MCF 10A (cell line): ENCODE data around the gene VAV3. TPM values are rescaled to one million over a fixed set of nuclear protein-coding genes. Genes with fewer than 3 reads are reported as not detected.
"Not testable (repeated sequence)": the region's sequence is repeated elsewhere in the genome, so short reads cannot be mapped to it uniquely, and the experiment has no call there.

Source experiments
- BruUV-seq: library from RNA; stranded (reverse); fragments of 400-500 nt; replicated peaks from 2 replicates; lab custom pipeline; 2021; lab: Mats Ljungman, UMichigan
- CTCF ChIA-PET: fragments of 300-600 bp; sonication (Branson Sonifier 250); formaldehyde crosslinking; extraction: SDS; loops from one replicate; lab custom pipeline; 2021; ENCODE audit warnings: antibody characterized with exemption, inconsistent platforms; lab: Yijun Ruan, JAX
- POLR2A ChIA-PET: fragments of 300-600, 350-650 bp; sonication (Branson Sonifier 250); formaldehyde crosslinking; extraction: SDS; loops from one replicate; lab custom pipeline; 2020; ENCODE audit warnings: antibody characterized with exemption, inconsistent platforms; lab: Yijun Ruan, JAX
- DNase-seq: peaks from one replicate; pipeline ENCODE4 v3.0.0-alpha.2; 2018; ENCODE audit not compliant: unreplicated experiment
- H3K27ac Mint-ChIP-seq: one replicate; pipeline ENCODE4 v1.8.0; 2022; ENCODE audit warnings: mild to moderate bottlenecking, low read depth, mixed read lengths; ENCODE audit not compliant: unreplicated experiment
- H3K27me3 Mint-ChIP-seq: one replicate; pipeline ENCODE4 v1.8.0; 2022; ENCODE audit warnings: mixed read lengths; ENCODE audit not compliant: insufficient read depth, unreplicated experiment
- H3K36me3 Mint-ChIP-seq: one replicate; pipeline ENCODE4 v1.8.0; 2022; ENCODE audit warnings: mild to moderate bottlenecking, moderate library complexity, mixed read lengths; ENCODE audit not compliant: insufficient read depth, unreplicated experiment
- H3K4me1 Mint-ChIP-seq: one replicate; pipeline ENCODE4 v1.8.0; 2022; ENCODE audit warnings: mixed read lengths; ENCODE audit not compliant: insufficient read depth, unreplicated experiment
- H3K4me3 Mint-ChIP-seq: one replicate; pipeline ENCODE4 v1.8.0; 2022; ENCODE audit warnings: mild to moderate bottlenecking, moderate library complexity, mixed read lengths; ENCODE audit not compliant: unreplicated experiment
- H3K9me3 Mint-ChIP-seq: one replicate; pipeline ENCODE4 v1.8.0; 2022; ENCODE audit warnings: mixed read lengths; ENCODE audit not compliant: unreplicated experiment
- CTCF ChIP-seq: fragments of 200-600 bp; IDR thresholded peaks from one replicate; pipeline ENCODE4 v1.8.0; 2022; ENCODE audit warnings: antibody characterized with exemption, mild to moderate bottlenecking; ENCODE audit not compliant: unreplicated experiment
- intact Hi-C: fragments of 100-400 bp; cut with micrococcal nuclease; formaldehyde crosslinking; loops from 2 replicates; pipeline ENCODE4 v1.14.1; 2022
- total RNA-seq: library from RNA; stranded (reverse); gene quantifications from 2 replicates; pipeline ENCODE4 v1.2.3, GENCODE V29; 2022

The VAV3 gene
- total RNA-seq, 1 experiment from 2014 or later: 2.0 TPM

- no peak overlapping the region for H3K4me3 Mint-ChIP-seq
- CTCF ChIA-PET: interaction anchor here (0.6 to 1.2 kb wide), 2 partner anchors 86 to 261 kb away, joined by 3 read pairs; no protein-coding TSS in a partner anchor
These were observed 101.6 kb downstream of the VAV3 start for GRCh38 chr1:107863342-107863741.

GRCh38 chr1:107862064-107862463 is 102.9 kb downstream of the VAV3 start:
- intact Hi-C loops: no loop called here

More at GRCh38 chr1:107863342-107863741, 101.6 kb downstream of the VAV3 start:
- POLR2A ChIA-PET: interaction anchor here (0.5 to 0.7 kb wide), 2 partner anchors 8 to 21 kb away, joined by 3 to 4 read pairs; no protein-coding TSS in a partner anchor
- BruUV-seq: no TSS peak
- intact Hi-C loops: no loop called here
- H3K36me3 Mint-ChIP-seq: no peaks in the 10 kb centered on the region
- DNase-seq: no peak
- H3K27me3 Mint-ChIP-seq: no peaks in the 10 kb centered on the region
- no peaks in the 10 kb centered on the region for H3K4me1 Mint-ChIP-seq
- TF ChIP-seq CTCF: no peak
- no peaks in the 10 kb centered on the region for H3K9me3 Mint-ChIP-seq
- H3K27ac Mint-ChIP-seq: no peak overlapping the region

GRCh38 chr1:107858323-107858722 is 106.7 kb downstream of the VAV3 start:
- ChIA-PET POLR2A (interaction anchor here (0.8 kb wide), 1 partner anchor 20 kb away, joined by 3 read pairs; no protein-coding TSS in a partner anchor), CTCF (no interaction called here)
- H3K4me1 Mint-ChIP-seq: no peaks in the 10 kb centered on the region
- H3K4me3 Mint-ChIP-seq: no peak overlapping the region
- no peak overlapping the region for H3K27ac Mint-ChIP-seq
- TF ChIP-seq CTCF: no peak
- DNase-seq: no peak
- H3K36me3 Mint-ChIP-seq: no peaks in the 10 kb centered on the region
- BruUV-seq: no TSS peak
- H3K9me3 Mint-ChIP-seq: no peaks in the 10 kb centered on the region
- intact Hi-C loops: no loop called here
- no peaks in the 10 kb centered on the region for H3K27me3 Mint-ChIP-seq

More at GRCh38 chr1:107862064-107862463, 102.9 kb downstream of the VAV3 start:
- no peak for DNase-seq
- H3K4me1 Mint-ChIP-seq: no peaks in the 10 kb centered on the region
- ChIA-PET POLR2A (no interaction called here), CTCF (no interaction called here)
- H3K4me3 Mint-ChIP-seq: no peak overlapping the region
- H3K36me3 Mint-ChIP-seq: no peaks in the 10 kb centered on the region
- no peak overlapping the region for H3K27ac Mint-ChIP-seq
- no peak for TF ChIP-seq CTCF
- no TSS peak for BruUV-seq
- H3K9me3 Mint-ChIP-seq: no peaks in the 10 kb centered on the region
- H3K27me3 Mint-ChIP-seq: no peaks in the 10 kb centered on the region

DNA sequence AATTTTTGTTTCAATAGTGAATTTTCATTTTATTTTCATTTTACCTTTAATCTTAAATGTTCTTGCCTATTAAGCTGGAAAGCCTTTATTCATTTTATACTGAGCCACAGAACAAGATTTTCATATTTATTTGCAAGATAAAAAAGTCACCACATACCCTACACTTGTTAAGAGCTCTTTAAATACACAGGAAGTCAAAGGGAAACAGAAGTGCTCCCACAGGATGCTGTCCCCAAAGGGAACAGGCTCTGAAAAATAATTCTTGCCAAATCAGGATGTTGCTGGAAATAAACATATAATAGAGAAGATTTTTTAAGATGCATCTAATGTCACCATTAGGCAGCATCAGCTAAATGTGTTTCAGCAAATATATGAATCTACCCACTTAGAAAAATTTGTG is 113.6 kb downstream of the VAV3 start:
- ChIA-PET CTCF (interaction anchor here (0.7 to 0.8 kb wide), 2 partner anchors 22 to 149 kb away, joined by 3 read pairs; no protein-coding TSS in a partner anchor), POLR2A (no interaction called here)
- intact Hi-C loops: no loop called here
- peaks cover 10% of the 10 kb centered on the region for H3K27me3 Mint-ChIP-seq
- no peaks in the 10 kb centered on the region for H3K4me1 Mint-ChIP-seq
- H3K4me3 Mint-ChIP-seq: no peak overlapping the region
- H3K36me3 Mint-ChIP-seq: no peaks in the 10 kb centered on the region
- DNase-seq: no peak
- no peaks in the 10 kb centered on the region for H3K9me3 Mint-ChIP-seq
- no peak for TF ChIP-seq CTCF
- BruUV-seq: no TSS peak
- H3K27ac Mint-ChIP-seq: no peak overlapping the region

DNA sequence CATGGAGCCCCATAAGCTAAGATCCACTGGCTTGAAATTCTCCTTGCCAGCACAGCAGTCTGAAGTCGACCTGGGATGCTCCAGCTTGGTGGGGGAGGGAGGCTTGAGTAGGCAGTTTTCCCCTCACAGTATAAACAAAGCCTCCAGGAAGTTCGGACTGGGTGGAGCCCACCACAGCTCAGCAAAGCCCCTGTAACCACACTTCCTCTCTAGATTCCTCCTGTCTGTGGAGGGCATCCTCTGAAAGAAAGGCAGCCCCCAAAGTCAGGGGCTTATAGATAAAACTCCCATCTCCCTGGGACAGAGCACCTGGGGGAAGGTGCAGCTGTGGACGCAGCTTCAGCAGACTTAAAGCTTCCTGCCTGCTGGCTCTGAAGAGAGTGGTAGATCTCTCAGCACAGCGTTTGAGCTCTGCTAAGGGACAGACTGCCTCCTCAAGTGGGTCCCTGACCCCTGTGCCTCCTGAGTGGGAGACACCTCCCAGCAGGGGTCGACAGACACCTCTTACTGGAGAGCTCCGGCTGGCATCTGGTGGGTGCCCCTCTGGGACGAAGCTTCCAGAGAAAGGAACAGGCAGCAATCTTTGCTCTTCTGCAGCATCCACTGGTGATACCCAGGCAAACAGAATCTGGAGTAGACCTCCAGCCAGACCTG is 120.3 kb downstream of the VAV3 start:
- H3K9me3 Mint-ChIP-seq, DNase-seq, intact Hi-C loops, H3K36me3 Mint-ChIP-seq, H3K4me3 Mint-ChIP-seq, H3K27ac Mint-ChIP-seq, POLR2A ChIA-PET, H3K4me1 Mint-ChIP-seq, BruUV-seq: not testable (repeated sequence)
- CTCF ChIA-PET: interaction anchor here (0.6 to 0.7 kb wide), 2 partner anchors 58 to 1295 kb away, joined by 3 to 4 read pairs; no protein-coding TSS in a partner anchor
- peaks cover 10% of the 10 kb centered on the region for H3K27me3 Mint-ChIP-seq
